Astrocyte (in vitro differentiated cells and primary cell): ENCODE measurements around the gene AMMECR1.

Experiments
- CTCF ChIP-seq: IDR thresholded peaks from 2 replicates; pipeline ENCODE4 v1.5.1; 2011; ENCODE audit warnings: low read depth, mild to moderate bottlenecking, inconsistent platforms, low read length, moderate library complexity; ENCODE audit not compliant: insufficient read depth
- EZH2 ChIP-seq: IDR thresholded peaks from 2 replicates; pipeline ENCODE4 v1.6.1; 2012; ENCODE audit warnings: mild to moderate bottlenecking, low read length, inconsistent platforms; ENCODE audit not compliant: insufficient read depth

- peak; percentile 61 for TF ChIP-seq CTCF
- TF ChIP-seq EZH2, result no peak
Observed at GRCh38 chrX:110145854-110146253, 172.0 kb downstream of the AMMECR1 start.
